K562 (cell line): ENCODE results near the gene NFATC4. TPM values are rescaled to one million over a fixed set of nuclear protein-coding genes. Genes with fewer than 3 reads are reported as not detected.

Experiments
- CBX3 ChIP-seq, 2 experiments: IDR thresholded peaks; 1 replicate in 1 of 2; 2 replicates in 1 of 2; pipeline ENCODE4 v1.6.1; 2012; ENCODE audit warnings: inconsistent platforms in 2 of 2, low read length in 2 of 2, borderline replicate concordance in 1 of 2, control low read depth in 1 of 2
- DPF2 ChIP-seq: fragments of 450-650 bp; IDR thresholded peaks from 2 replicates; pipeline ENCODE4 v1.6.1; 2016
- HDAC8 ChIP-seq: fragments of 450-650 bp; IDR thresholded peaks from 2 replicates; pipeline ENCODE4 v1.6.1; 2016; ENCODE audit warnings: mild to moderate bottlenecking, missing genetic modification characterization, moderate library complexity, missing compliant biosample characterization
- KDM1A ChIP-seq, 2 experiments: fragments of 450-650 bp; IDR thresholded peaks; 2 replicates each; pipeline ENCODE4 v1.6.1; 2016; ENCODE audit warnings: mild to moderate bottlenecking in 2 of 2
- KHSRP ChIP-seq: fragments of 450-650 bp; IDR thresholded peaks from 2 replicates; pipeline ENCODE4 v1.6.1; 2017
- MAFG ChIP-seq: fragments of 450-650 bp; conservative IDR thresholded peaks from 2 replicates; pipeline ENCODE4 v1.6.1; 2016; ENCODE audit warnings: missing genetic modification characterization, missing compliant biosample characterization
- MEIS2 ChIP-seq: fragments of 450-650 bp; IDR thresholded peaks from 2 replicates; pipeline ENCODE4 v1.6.1; 2014; ENCODE audit warnings: mild to moderate bottlenecking; ENCODE audit not compliant: partially characterized antibody
- NFIC ChIP-seq: fragments of 450-650 bp; IDR thresholded peaks from 2 replicates; pipeline ENCODE4 v1.6.1; 2017; ENCODE audit warnings: mild to moderate bottlenecking, inconsistent platforms
- RUNX1 ChIP-seq: sonication (generic); IDR thresholded peaks from 2 replicates; pipeline ENCODE4 v1.6.1; 2016; ENCODE audit warnings: antibody characterized with exemption, low read depth
- SLC30A9 ChIP-seq: fragments of 250-450 bp; sonication (Bioruptor Pico); IDR thresholded peaks from 2 replicates; pipeline ENCODE4 v1.8.0; 2022; ENCODE audit warnings: mild to moderate bottlenecking, moderate library complexity
- SREBF2 ChIP-seq: sonication (generic); formaldehyde crosslinking; IDR thresholded peaks from 2 replicates; pipeline ENCODE4 v1.4.0; 2020; ENCODE audit warnings: mild to moderate bottlenecking, missing genetic modification reagents
- TAF1 ChIP-seq: IDR thresholded peaks from 2 replicates; pipeline ENCODE4 v1.6.1; 2011; ENCODE audit warnings: mild to moderate bottlenecking, low read length, moderate library complexity; ENCODE audit not compliant: insufficient read depth, control insufficient read depth, severe bottlenecking; ENCODE audit errors: extremely low read depth
- ZKSCAN3 ChIP-seq: fragments of 250-450 bp; sonication (Bioruptor Pico); IDR thresholded peaks from 2 replicates; pipeline ENCODE4 v1.4.0; 2020
- ZNF263 ChIP-seq: sonication (generic); formaldehyde crosslinking; IDR thresholded peaks from 2 replicates; pipeline ENCODE4 v1.8.0; 2022; ENCODE audit warnings: mild to moderate bottlenecking, missing genetic modification reagents, borderline replicate concordance
- ZNF445 ChIP-seq: fragments of 250-450 bp; sonication (Bioruptor Pico); IDR thresholded peaks from 2 replicates; pipeline ENCODE4 v1.4.0; 2020; ENCODE audit warnings: low read depth, mild to moderate bottlenecking, moderate library complexity
- polyA plus RNA-seq, 8 experiments: library from polyadenylated mRNA; depleted of rRNA in 4 of 8; stranded (reverse) in 5 of 8; unstranded in 3 of 8; fragments of >200 nt; fragmentation: Nextera tagmentation in 2 of 8; fragmentation: Illumina TruSeq in 1 of 8; extraction: Ambion mirVana in 2 of 8; extraction: Trizol in 1 of 8; gene quantifications; 2 replicates each; pipeline versions ENCODE4 v1.2.1 to v1.2.3, GENCODE V29; 2011 to 2014; ENCODE audit warnings: inconsistent platforms in 1 of 8, missing spikeins in 1 of 8
- total RNA-seq, 7 experiments: library from RNA; depleted of rRNA in 6 of 7; stranded (reverse); fragments of >200 nt in 6 of 7; fragmentation: Illumina TruSeq in 2 of 7; extraction: Trizol in 2 of 7; gene quantifications; 2 replicates each; pipeline versions ENCODE4 v1.2.1 to v1.2.3, GENCODE V29; 2011 to 2021; ENCODE audit warnings: low replicate concordance in 1 of 7
- TF ChIP-seq, protein P1 (sequence below): IDR thresholded peaks from 3 replicates; pipeline ENCODE4 v1.6.1; 2011; ENCODE audit warnings: borderline replicate concordance, mild to moderate bottlenecking; ENCODE audit not compliant: insufficient read length, insufficient read depth
- TF ChIP-seq, protein P2 (sequence below), 2 experiments: fragments of 450-650 bp; IDR thresholded peaks; 2 replicates each; pipeline ENCODE4 v1.6.1; 2018; ENCODE audit warnings: mild to moderate bottlenecking in 2 of 2, low read depth in 1 of 2; ENCODE audit not compliant: partially characterized antibody in 2 of 2
- TF ChIP-seq, protein P3 (sequence below), 2 experiments: IDR thresholded peaks; 2 replicates each; pipeline ENCODE4 v1.6.1; 2011; ENCODE audit warnings: borderline replicate concordance in 1 of 2, control low read depth in 1 of 2, low read depth in 1 of 2, low read length in 1 of 2, mild to moderate bottlenecking in 1 of 2, mixed read lengths in 1 of 2, moderate library complexity in 1 of 2; ENCODE audit not compliant: insufficient read depth in 1 of 2, insufficient read length in 1 of 2, poor library complexity in 1 of 2, severe bottlenecking in 1 of 2; ENCODE audit errors: extremely low read depth in 1 of 2
- TF ChIP-seq, protein P4 (sequence below): sonication (generic); formaldehyde crosslinking; IDR thresholded peaks from 2 replicates; pipeline ENCODE4 v1.5.0; 2020; ENCODE audit warnings: missing genetic modification reagents
- TF ChIP-seq, protein P5 (sequence below): fragments of 250-450 bp; sonication (Bioruptor Pico); IDR thresholded peaks from 2 replicates; pipeline ENCODE4 v1.5.0; 2020; ENCODE audit warnings: mild to moderate bottlenecking, borderline replicate concordance

Gene NFATC4
- total and polyA plus RNA-seq, 9 of the 15 experiments (the other 6 are each of a cell fraction or from before 2014, with no cell fraction given): 0.25 to 3.8 (median 0.78) TPM; not detected in 1

DNA sequence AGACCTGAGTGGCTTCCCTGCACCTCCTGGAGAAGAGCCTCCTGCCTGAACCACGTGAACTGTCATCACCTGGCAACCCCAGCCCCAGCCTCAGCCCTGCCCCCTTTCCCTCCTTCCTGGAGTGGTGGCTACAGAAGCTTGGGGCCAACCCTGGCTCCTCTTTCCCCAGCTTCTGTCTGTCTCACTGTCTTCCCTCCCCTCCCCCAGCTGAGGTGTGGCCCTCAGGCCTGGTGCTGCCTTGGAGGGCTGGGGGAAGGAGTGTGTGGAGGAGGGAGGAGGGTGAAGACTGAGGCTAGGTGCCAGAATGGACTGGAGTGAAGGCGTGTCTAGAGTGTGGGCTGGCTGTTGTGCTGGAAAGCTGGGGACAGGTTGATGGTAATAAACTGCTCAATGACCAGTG lies 9.7 kb downstream of the NFATC4 start (continued):
- TF ChIP-seq, protein P1, sequence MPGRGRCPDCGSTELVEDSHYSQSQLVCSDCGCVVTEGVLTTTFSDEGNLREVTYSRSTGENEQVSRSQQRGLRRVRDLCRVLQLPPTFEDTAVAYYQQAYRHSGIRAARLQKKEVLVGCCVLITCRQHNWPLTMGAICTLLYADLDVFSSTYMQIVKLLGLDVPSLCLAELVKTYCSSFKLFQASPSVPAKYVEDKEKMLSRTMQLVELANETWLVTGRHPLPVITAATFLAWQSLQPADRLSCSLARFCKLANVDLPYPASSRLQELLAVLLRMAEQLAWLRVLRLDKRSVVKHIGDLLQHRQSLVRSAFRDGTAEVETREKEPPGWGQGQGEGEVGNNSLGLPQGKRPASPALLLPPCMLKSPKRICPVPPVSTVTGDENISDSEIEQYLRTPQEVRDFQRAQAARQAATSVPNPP: no peak
- TF ChIP-seq, protein P2, sequence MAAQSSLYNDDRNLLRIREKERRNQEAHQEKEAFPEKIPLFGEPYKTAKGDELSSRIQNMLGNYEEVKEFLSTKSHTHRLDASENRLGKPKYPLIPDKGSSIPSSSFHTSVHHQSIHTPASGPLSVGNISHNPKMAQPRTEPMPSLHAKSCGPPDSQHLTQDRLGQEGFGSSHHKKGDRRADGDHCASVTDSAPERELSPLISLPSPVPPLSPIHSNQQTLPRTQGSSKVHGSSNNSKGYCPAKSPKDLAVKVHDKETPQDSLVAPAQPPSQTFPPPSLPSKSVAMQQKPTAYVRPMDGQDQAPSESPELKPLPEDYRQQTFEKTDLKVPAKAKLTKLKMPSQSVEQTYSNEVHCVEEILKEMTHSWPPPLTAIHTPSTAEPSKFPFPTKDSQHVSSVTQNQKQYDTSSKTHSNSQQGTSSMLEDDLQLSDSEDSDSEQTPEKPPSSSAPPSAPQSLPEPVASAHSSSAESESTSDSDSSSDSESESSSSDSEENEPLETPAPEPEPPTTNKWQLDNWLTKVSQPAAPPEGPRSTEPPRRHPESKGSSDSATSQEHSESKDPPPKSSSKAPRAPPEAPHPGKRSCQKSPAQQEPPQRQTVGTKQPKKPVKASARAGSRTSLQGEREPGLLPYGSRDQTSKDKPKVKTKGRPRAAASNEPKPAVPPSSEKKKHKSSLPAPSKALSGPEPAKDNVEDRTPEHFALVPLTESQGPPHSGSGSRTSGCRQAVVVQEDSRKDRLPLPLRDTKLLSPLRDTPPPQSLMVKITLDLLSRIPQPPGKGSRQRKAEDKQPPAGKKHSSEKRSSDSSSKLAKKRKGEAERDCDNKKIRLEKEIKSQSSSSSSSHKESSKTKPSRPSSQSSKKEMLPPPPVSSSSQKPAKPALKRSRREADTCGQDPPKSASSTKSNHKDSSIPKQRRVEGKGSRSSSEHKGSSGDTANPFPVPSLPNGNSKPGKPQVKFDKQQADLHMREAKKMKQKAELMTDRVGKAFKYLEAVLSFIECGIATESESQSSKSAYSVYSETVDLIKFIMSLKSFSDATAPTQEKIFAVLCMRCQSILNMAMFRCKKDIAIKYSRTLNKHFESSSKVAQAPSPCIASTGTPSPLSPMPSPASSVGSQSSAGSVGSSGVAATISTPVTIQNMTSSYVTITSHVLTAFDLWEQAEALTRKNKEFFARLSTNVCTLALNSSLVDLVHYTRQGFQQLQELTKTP (IDR thresholded peaks at IDR 0.05; ENCODE audit: low read depth in 1 of 2, partially characterized antibody in 2 of 2): no peak
- no peak for TF ChIP-seq SLC30A9 (CRISPR knock-in tag)
- TF ChIP-seq CBX3 (IDR thresholded peaks at IDR 0.05; ENCODE audit: borderline replicate concordance in 1 of 2, low read length in 2 of 2): no peak
- TF ChIP-seq MEIS2: peak; percentile 36
- TF ChIP-seq HDAC8 (tag): no peak
- peak; percentile 35 for TF ChIP-seq NFIC
- no peak for TF ChIP-seq ZKSCAN3 (CRISPR knock-in tag)
- TF ChIP-seq, protein P3, sequence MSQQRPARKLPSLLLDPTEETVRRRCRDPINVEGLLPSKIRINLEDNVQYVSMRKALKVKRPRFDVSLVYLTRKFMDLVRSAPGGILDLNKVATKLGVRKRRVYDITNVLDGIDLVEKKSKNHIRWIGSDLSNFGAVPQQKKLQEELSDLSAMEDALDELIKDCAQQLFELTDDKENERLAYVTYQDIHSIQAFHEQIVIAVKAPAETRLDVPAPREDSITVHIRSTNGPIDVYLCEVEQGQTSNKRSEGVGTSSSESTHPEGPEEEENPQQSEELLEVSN (IDR thresholded peaks at IDR 0.05; ENCODE audit: borderline replicate concordance in 1 of 2, extremely low read depth in 1 of 2, insufficient read depth in 1 of 2, insufficient read length in 1 of 2, low read depth in 1 of 2, low read length in 1 of 2, poor library complexity in 1 of 2, severe bottlenecking in 1 of 2): peak in 1 of 2 experiments; percentile 7
- TF ChIP-seq SREBF2: no peak
- TF ChIP-seq MAFG (tag): no peak
- TF ChIP-seq KHSRP: no peak
- no peak for TF ChIP-seq ZNF445 (CRISPR knock-in tag)
- no peak for TF ChIP-seq RUNX1
- TF ChIP-seq, protein P4, sequence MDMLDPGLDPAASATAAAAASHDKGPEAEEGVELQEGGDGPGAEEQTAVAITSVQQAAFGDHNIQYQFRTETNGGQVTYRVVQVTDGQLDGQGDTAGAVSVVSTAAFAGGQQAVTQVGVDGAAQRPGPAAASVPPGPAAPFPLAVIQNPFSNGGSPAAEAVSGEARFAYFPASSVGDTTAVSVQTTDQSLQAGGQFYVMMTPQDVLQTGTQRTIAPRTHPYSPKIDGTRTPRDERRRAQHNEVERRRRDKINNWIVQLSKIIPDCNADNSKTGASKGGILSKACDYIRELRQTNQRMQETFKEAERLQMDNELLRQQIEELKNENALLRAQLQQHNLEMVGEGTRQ (CRISPR knock-in tag): peak; percentile 23; the same call in 1 of the 2 replicates
- TF ChIP-seq DPF2: peak; percentile 17; the same call in 1 of the 2 replicates
- no peak for TF ChIP-seq TAF1
- no peak for TF ChIP-seq KDM1A (IDR thresholded peaks at IDR 0.05)
- TF ChIP-seq ZNF263 (CRISPR knock-in tag): peak; percentile 78
- TF ChIP-seq, protein P5, sequence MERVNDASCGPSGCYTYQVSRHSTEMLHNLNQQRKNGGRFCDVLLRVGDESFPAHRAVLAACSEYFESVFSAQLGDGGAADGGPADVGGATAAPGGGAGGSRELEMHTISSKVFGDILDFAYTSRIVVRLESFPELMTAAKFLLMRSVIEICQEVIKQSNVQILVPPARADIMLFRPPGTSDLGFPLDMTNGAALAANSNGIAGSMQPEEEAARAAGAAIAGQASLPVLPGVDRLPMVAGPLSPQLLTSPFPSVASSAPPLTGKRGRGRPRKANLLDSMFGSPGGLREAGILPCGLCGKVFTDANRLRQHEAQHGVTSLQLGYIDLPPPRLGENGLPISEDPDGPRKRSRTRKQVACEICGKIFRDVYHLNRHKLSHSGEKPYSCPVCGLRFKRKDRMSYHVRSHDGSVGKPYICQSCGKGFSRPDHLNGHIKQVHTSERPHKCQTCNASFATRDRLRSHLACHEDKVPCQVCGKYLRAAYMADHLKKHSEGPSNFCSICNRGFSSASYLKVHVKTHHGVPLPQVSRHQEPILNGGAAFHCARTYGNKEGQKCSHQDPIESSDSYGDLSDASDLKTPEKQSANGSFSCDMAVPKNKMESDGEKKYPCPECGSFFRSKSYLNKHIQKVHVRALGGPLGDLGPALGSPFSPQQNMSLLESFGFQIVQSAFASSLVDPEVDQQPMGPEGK (CRISPR knock-in tag): no peak
